Measurements from ENCODE around the gene FARSA. TPM values are rescaled to one million over a fixed set of nuclear protein-coding genes. Genes with fewer than 3 reads are reported as not detected.
"Not testable (repeated sequence)": the region's sequence is repeated elsewhere in the genome, so short reads cannot be mapped to it uniquely, and the experiment has no call there.

FARSA gene
- total RNA-seq, 1 donor, result 134 TPM

GRCh38 chr19:12954612-12954962, 21.1 kb upstream of the FARSA start:
- no peak for DNase-seq (ENCODE audit: low read depth in 2 of 3, low spot score in 2 of 3)

GRCh38 chr19:12953799-12954611, 20.5 kb upstream of the FARSA start:
- no peak for DNase-seq (ENCODE audit: low read depth in 2 of 3, low spot score in 2 of 3)

GRCh38 chr19:12953138-12953798, 19.8 kb upstream of the FARSA start:
- DNase-seq (ENCODE audit: low read depth in 2 of 3, low spot score in 2 of 3), result no peak

- peak in 1 of 3 donors; percentile 64 for DNase-seq (ENCODE audit: low read depth in 2 of 3, low spot score in 2 of 3)
Measured at GRCh38 chr19:12952488-12953137, 19.1 kb upstream of the FARSA start.

- DNase-seq (ENCODE audit: low read depth in 2 of 3, low spot score in 2 of 3), result not testable (repeated sequence)
Measured at GRCh38 chr19:12952050-12952449, 18.5 kb upstream of the FARSA start.

- no peak for DNase-seq (ENCODE audit: low read depth in 2 of 3, low spot score in 2 of 3)
Measured at GRCh38 chr19:12949363-12950283, 16.1 kb upstream of the FARSA start.

GRCh38 chr19:12948612-12949362, 15.3 kb upstream of the FARSA start:
- DNase-seq (ENCODE audit: low read depth in 2 of 3, low spot score in 2 of 3), result no peak

GRCh38 chr19:12947702-12948611, 14.4 kb upstream of the FARSA start:
- peak in 1 of 3 donors; percentile 50 for DNase-seq (ENCODE audit: low read depth in 2 of 3, low spot score in 2 of 3)

- DNase-seq (ENCODE audit: low read depth in 2 of 3, low spot score in 2 of 3), result no peak
Measured at GRCh38 chr19:12946731-12947496, 13.4 kb upstream of the FARSA start.

- DNase-seq (ENCODE audit: low read depth in 2 of 3, low spot score in 2 of 3), result peak in 2 of 3 donors; percentile 63 to 65
Measured at GRCh38 chr19:12946092-12946721, 12.7 kb upstream of the FARSA start.

- peak; percentile 99 to 100 (median 99) for DNase-seq (ENCODE audit: low read depth in 2 of 3, low spot score in 2 of 3)
Measured at GRCh38 chr19:12945479-12946091, 12.1 kb upstream of the FARSA start, which contains the start of gene RAD23A. Gene RAD23A (plus strand): TSS chr19:12945862. CDS start chr19:12945949, 87 bp downstream.

- no peak for DNase-seq (ENCODE audit: low read depth in 2 of 3, low spot score in 2 of 3)
Measured at GRCh38 chr19:12944104-12944674, 10.7 kb upstream of the FARSA start.

GRCh38 chr19:12943437-12944044, 10.0 kb upstream of the FARSA start:
- DNase-seq (ENCODE audit: low read depth in 2 of 3, low spot score in 2 of 3), result no peak

- no peak for DNase-seq (ENCODE audit: low read depth in 2 of 3, low spot score in 2 of 3)
Measured at GRCh38 chr19:12940897-12941296, 7.4 kb upstream of the FARSA start.

GRCh38 chr19:12939975-12940423, 6.5 kb upstream of the FARSA start:
- DNase-seq (ENCODE audit: low read depth in 2 of 3, low spot score in 2 of 3), result no peak
